H9 (cell line): ENCODE data around the gene NGF. TPM values are rescaled to one million over a fixed set of nuclear protein-coding genes. Genes with fewer than 3 reads are reported as not detected.

Source experiments
- DNase-seq: peaks from one replicate; pipeline ENCODE4 v3.0.0-alpha.2; 2017
- H2AFZ ChIP-seq: one replicate; pipeline ENCODE4 v1.6.1; 2013; ENCODE audit warnings: mild to moderate bottlenecking, low read length, control low read depth, moderate library complexity
- H2AK5ac ChIP-seq: 2 replicates; pipeline ENCODE4 v1.6.1; 2013; ENCODE audit warnings: low read length, control low read depth, mixed read lengths; ENCODE audit not compliant: insufficient read length
- H2BK120ac ChIP-seq: one replicate; pipeline ENCODE4 v1.6.1; 2013; ENCODE audit warnings: low read depth, mild to moderate bottlenecking, low read length, control low read depth, inconsistent platforms; ENCODE audit not compliant: poor library complexity, severe bottlenecking
- H2BK12ac ChIP-seq: 2 replicates; pipeline ENCODE4 v1.6.1; 2013; ENCODE audit warnings: low read length, control low read depth, mixed read lengths, low read depth; ENCODE audit not compliant: insufficient read length
- H2BK15ac ChIP-seq: 2 replicates; pipeline ENCODE4 v1.6.1; 2013; ENCODE audit warnings: low read depth, low read length, control low read depth
- H2BK20ac ChIP-seq: one replicate; pipeline ENCODE4 v1.6.1; 2013; ENCODE audit warnings: low read depth, mild to moderate bottlenecking, low read length, control low read depth, inconsistent platforms; ENCODE audit not compliant: poor library complexity, severe bottlenecking
- H2BK5ac ChIP-seq: 2 replicates; pipeline ENCODE4 v1.6.1; 2013; ENCODE audit warnings: low read length, control low read depth, mixed read lengths; ENCODE audit not compliant: insufficient read length
- H3K14ac ChIP-seq: 2 replicates; pipeline ENCODE4 v1.6.1; 2013; ENCODE audit warnings: low read length, control low read depth; ENCODE audit not compliant: insufficient read depth
- H3K18ac ChIP-seq: 2 replicates; pipeline ENCODE4 v1.6.1; 2013; ENCODE audit warnings: low read depth, mild to moderate bottlenecking, mixed read lengths, low read length, control low read depth; ENCODE audit not compliant: insufficient read length
- H3K23ac ChIP-seq: 2 replicates; pipeline ENCODE4 v1.6.1; 2013; ENCODE audit warnings: low read length, control low read depth, mixed read lengths, low read depth; ENCODE audit not compliant: insufficient read length
- H3K23me2 ChIP-seq: 2 replicates; pipeline ENCODE4 v1.6.1; 2013; ENCODE audit warnings: low read depth, mild to moderate bottlenecking, mixed read lengths, low read length, control low read depth; ENCODE audit not compliant: insufficient read length, poor library complexity, severe bottlenecking
- H3K27ac ChIP-seq: 2 replicates; pipeline ENCODE4 v1.5.1; 2013; ENCODE audit warnings: low read length, control low read depth, mixed read lengths, low read depth; ENCODE audit not compliant: insufficient read length
- H3K27me3 ChIP-seq: 2 replicates; pipeline ENCODE4 v1.6.1; 2013; ENCODE audit warnings: low read length, control low read depth, inconsistent platforms; ENCODE audit not compliant: insufficient read depth
- H3K4ac ChIP-seq: 2 replicates; pipeline ENCODE4 v1.6.1; 2013; ENCODE audit warnings: low read depth, mild to moderate bottlenecking, control low read depth, inconsistent platforms, low read length, moderate library complexity
- H3K4me1 ChIP-seq: 2 replicates; pipeline ENCODE4 v1.6.1; 2013; ENCODE audit warnings: low read length, control low read depth, inconsistent platforms; ENCODE audit not compliant: insufficient read depth
- H3K4me2 ChIP-seq: 2 replicates; pipeline ENCODE4 v1.6.1; 2013; ENCODE audit warnings: low read length, control low read depth, mixed read lengths; ENCODE audit not compliant: insufficient read length, insufficient read depth
- H3K56ac ChIP-seq: 2 replicates; pipeline ENCODE4 v1.6.1; 2013; ENCODE audit warnings: low read depth, mild to moderate bottlenecking, mixed read lengths, low read length, control low read depth; ENCODE audit not compliant: insufficient read length
- H3K79me1 ChIP-seq: 2 replicates; pipeline ENCODE4 v1.6.1; 2013; ENCODE audit warnings: low read depth, mild to moderate bottlenecking, moderate library complexity, low read length, control low read depth, inconsistent platforms; ENCODE audit not compliant: insufficient read depth, poor library complexity, severe bottlenecking
- H3K79me2 ChIP-seq: 2 replicates; pipeline ENCODE4 v1.6.1; 2013; ENCODE audit warnings: low read length, control low read depth, inconsistent platforms; ENCODE audit not compliant: insufficient read depth
- H3K9ac ChIP-seq: 2 replicates; pipeline ENCODE4 v1.6.1; 2013; ENCODE audit warnings: low read length, control low read depth, mixed read lengths; ENCODE audit not compliant: insufficient read length; ENCODE audit errors: extremely low read depth
- H3K9me3 ChIP-seq: one replicate; pipeline ENCODE4 v1.6.1; 2013; ENCODE audit warnings: low read depth, low read length, inconsistent platforms; ENCODE audit not compliant: control insufficient read depth
- H3T11ph ChIP-seq: one replicate; pipeline ENCODE4 v1.6.1; 2013; ENCODE audit warnings: mild to moderate bottlenecking, low read length, control low read depth, inconsistent platforms
- H4K20me1 ChIP-seq: one replicate; pipeline ENCODE4 v1.6.1; 2013; ENCODE audit not compliant: control insufficient read depth, insufficient read length, insufficient read depth
- H4K5ac ChIP-seq: 2 replicates; pipeline ENCODE4 v1.6.1; 2013; ENCODE audit warnings: low read depth, mild to moderate bottlenecking, mixed read lengths, low read length, control low read depth; ENCODE audit not compliant: insufficient read length
- H4K8ac ChIP-seq: replicated peaks from 2 replicates; pipeline ENCODE4 v1.6.1; 2013; ENCODE audit warnings: low read length, control low read depth, mixed read lengths, low read depth; ENCODE audit not compliant: insufficient read length
- H4K91ac ChIP-seq: 2 replicates; pipeline ENCODE4 v1.6.1; 2013; ENCODE audit warnings: low read depth, mild to moderate bottlenecking, moderate library complexity, mixed read lengths, low read length, control low read depth; ENCODE audit not compliant: insufficient read length
- H3K27ac Mint-ChIP-seq, 3 experiments: 2 replicates in 2 of 3; 3 replicates in 1 of 3; pipeline ENCODE4 v1.8.0; 2020 to 2021; ENCODE audit warnings: mixed read lengths in 3 of 3, mild to moderate bottlenecking in 1 of 3, moderate library complexity in 1 of 3
- H3K27me3 Mint-ChIP-seq: 2 replicates; pipeline ENCODE4 v1.8.0; 2021; ENCODE audit warnings: low read depth, mild to moderate bottlenecking, moderate library complexity, mixed read lengths
- H3K36me3 Mint-ChIP-seq, 3 experiments: 2 replicates in 2 of 3; 3 replicates in 1 of 3; pipeline ENCODE4 v1.8.0; 2020 to 2021; ENCODE audit warnings: low read depth in 3 of 3, mixed read lengths in 3 of 3; ENCODE audit not compliant: insufficient read depth in 1 of 3
- H3K4me1 Mint-ChIP-seq, 2 experiments: 2 replicates each; pipeline ENCODE4 v1.8.0; 2020; ENCODE audit warnings: mixed read lengths in 2 of 2
- H3K4me3 Mint-ChIP-seq, 2 experiments: 2 replicates in 1 of 2; 3 replicates in 1 of 2; pipeline ENCODE4 v1.8.0; 2020 to 2021; ENCODE audit warnings: mild to moderate bottlenecking in 2 of 2, mixed read lengths in 2 of 2, moderate library complexity in 1 of 2
- H3K9me3 Mint-ChIP-seq, 2 experiments: 2 replicates in 1 of 2; 3 replicates in 1 of 2; pipeline ENCODE4 v1.8.0; 2020; ENCODE audit warnings: mild to moderate bottlenecking in 2 of 2, mixed read lengths in 2 of 2, moderate library complexity in 1 of 2
- WGBS: extraction: QIAGEN DNeasy Blood & Tissue Kit; methylation state at CpG from one replicate; pipeline ENCODE4 v1.1.7; 2013; ENCODE audit warnings: missing lambda C conversion rate, low lambda C conversion rate, mixed read lengths; ENCODE audit not compliant: insufficient read length; ENCODE audit errors: extremely low coverage; 5-methylcytosine and 5-hydroxymethylcytosine counted together
- total RNA-seq: library from RNA; stranded (reverse); gene quantifications from 2 replicates; pipeline ENCODE4 v1.2.1, GENCODE V29; 2021
- TF ChIP-seq, protein P1 (sequence below): fragments of 200-600 bp; sonication (generic); conservative IDR thresholded peaks from 3 replicates; pipeline ENCODE4 v1.8.0; 2021; ENCODE audit warnings: antibody characterized with exemption, mild to moderate bottlenecking

The NGF gene
- total RNA-seq, 1 experiment from 2014 or later = 0.22 TPM

DNA sequence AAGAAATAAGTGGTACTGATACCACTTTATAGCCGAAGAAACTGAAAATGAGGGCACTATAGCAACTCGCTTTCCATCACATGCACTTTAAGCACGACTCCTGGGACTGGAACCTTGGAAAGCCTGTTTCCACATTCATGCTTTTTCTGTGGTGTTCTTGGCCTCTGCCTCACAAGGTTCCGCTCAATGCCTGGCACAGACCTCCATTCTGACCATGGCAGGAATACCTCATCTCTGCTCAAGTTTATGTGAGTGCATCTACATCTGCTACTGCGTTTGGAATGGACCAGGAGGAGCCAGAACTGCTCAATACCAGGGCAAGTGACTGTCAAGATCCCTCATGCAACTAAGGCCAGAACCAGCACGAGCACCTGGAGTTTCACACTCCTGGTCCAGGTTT lies 11.6 kb downstream of the NGF start:
- Histone ChIP-seq H3K27ac (no peak overlapping the region), H2BK15ac (no peak overlapping the region), H2BK5ac (no peak overlapping the region), H4K91ac (no peak overlapping the region), H3K4me2 (no peak overlapping the region), H3K79me1 (no peaks in the 10 kb centered on the region), H3K14ac (no peak overlapping the region), H4K20me1 (no peaks in the 10 kb centered on the region), H3K4me1 (no peaks in the 10 kb centered on the region), H4K5ac (no peak overlapping the region), H2AFZ (no peak overlapping the region), H3K56ac (no peak overlapping the region), H3K4ac (no peak overlapping the region), H3K18ac (no peak overlapping the region), H2AK5ac (no peak overlapping the region), H3K9ac (no peak overlapping the region), H3K27me3 (no peaks in the 10 kb centered on the region), H2BK20ac (no peak overlapping the region), H2BK120ac (no peak overlapping the region), H2BK12ac (no peak overlapping the region), H3K23me2 (no peaks in the 10 kb centered on the region), H3K23ac (no peak overlapping the region), H3T11ph (no peak overlapping the region), H4K8ac (no peak overlapping the region), H3K9me3 (no peaks in the 10 kb centered on the region), H3K79me2 (no peaks in the 10 kb centered on the region)
- TF ChIP-seq, protein P1, sequence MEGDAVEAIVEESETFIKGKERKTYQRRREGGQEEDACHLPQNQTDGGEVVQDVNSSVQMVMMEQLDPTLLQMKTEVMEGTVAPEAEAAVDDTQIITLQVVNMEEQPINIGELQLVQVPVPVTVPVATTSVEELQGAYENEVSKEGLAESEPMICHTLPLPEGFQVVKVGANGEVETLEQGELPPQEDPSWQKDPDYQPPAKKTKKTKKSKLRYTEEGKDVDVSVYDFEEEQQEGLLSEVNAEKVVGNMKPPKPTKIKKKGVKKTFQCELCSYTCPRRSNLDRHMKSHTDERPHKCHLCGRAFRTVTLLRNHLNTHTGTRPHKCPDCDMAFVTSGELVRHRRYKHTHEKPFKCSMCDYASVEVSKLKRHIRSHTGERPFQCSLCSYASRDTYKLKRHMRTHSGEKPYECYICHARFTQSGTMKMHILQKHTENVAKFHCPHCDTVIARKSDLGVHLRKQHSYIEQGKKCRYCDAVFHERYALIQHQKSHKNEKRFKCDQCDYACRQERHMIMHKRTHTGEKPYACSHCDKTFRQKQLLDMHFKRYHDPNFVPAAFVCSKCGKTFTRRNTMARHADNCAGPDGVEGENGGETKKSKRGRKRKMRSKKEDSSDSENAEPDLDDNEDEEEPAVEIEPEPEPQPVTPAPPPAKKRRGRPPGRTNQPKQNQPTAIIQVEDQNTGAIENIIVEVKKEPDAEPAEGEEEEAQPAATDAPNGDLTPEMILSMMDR = no peak
- Mint-ChIP-seq H3K36me3 (no peaks in the 10 kb centered on the region), H3K4me3 (no peak overlapping the region), H3K27ac (no peak overlapping the region), H3K9me3 (no peaks in the 10 kb centered on the region), H3K27me3 (peaks cover 8% of the 10 kb centered on the region), H3K4me1 (peaks cover 17 to 19% of the 10 kb centered on the region in 2 experiments)
- no CpG with 5 or more reads among the region's 6 CpGs for WGBS
- no peak for DNase-seq
